ENCODE data around the gene DLGAP5.

The DLGAP5 gene

GRCh38 chr14:55191203-55192053 is at the start of gene DLGAP5:
DLGAP5 (minus strand) TSS chr14:55191585; CDS start chr14:55189179, 2,406 bp downstream.
- peak; percentile 93 for DNase-seq (ENCODE audit: low read depth)

GRCh38 chr14:55240526-55241178 is 49.3 kb upstream of the DLGAP5 start:
- DNase-seq (ENCODE audit: low read depth): no peak

- no peak for DNase-seq (ENCODE audit: low read depth)
Observed at GRCh38 chr14:55239320-55239719, 47.9 kb upstream of the DLGAP5 start.

GRCh38 chr14:55238019-55238680 is 46.8 kb upstream of the DLGAP5 start:
- DNase-seq (ENCODE audit: low read depth): no peak

- no peak for DNase-seq (ENCODE audit: low read depth)
Observed at GRCh38 chr14:55233591-55233990, 42.2 kb upstream of the DLGAP5 start.

GRCh38 chr14:55228261-55228660 is 36.9 kb upstream of the DLGAP5 start:
- DNase-seq (ENCODE audit: low read depth): no peak

GRCh38 chr14:55223364-55223763 is 32.0 kb upstream of the DLGAP5 start:
- no peak for DNase-seq (ENCODE audit: low read depth)

GRCh38 chr14:55221968-55222367 is 30.6 kb upstream of the DLGAP5 start:
- no peak for DNase-seq (ENCODE audit: low read depth)

GRCh38 chr14:55221186-55221585 is 29.8 kb upstream of the DLGAP5 start:
- DNase-seq (ENCODE audit: low read depth): peak; percentile 26

- no peak for DNase-seq (ENCODE audit: low read depth)
Observed at GRCh38 chr14:55220230-55220629, 28.8 kb upstream of the DLGAP5 start.

- no peak for DNase-seq (ENCODE audit: low read depth)
Observed at GRCh38 chr14:55212634-55213033, 21.2 kb upstream of the DLGAP5 start.

- no peak for DNase-seq (ENCODE audit: low read depth)
Observed at GRCh38 chr14:55207832-55208231, 16.4 kb upstream of the DLGAP5 start.

GRCh38 chr14:55206175-55206693 is 14.8 kb upstream of the DLGAP5 start:
- no peak for DNase-seq (ENCODE audit: low read depth)

GRCh38 chr14:55201219-55202101 is 10.1 kb upstream of the DLGAP5 start:
- no peak for DNase-seq (ENCODE audit: low read depth)

- DNase-seq (ENCODE audit: low read depth): no peak
Observed at GRCh38 chr14:55200651-55201050, 9.3 kb upstream of the DLGAP5 start.

GRCh38 chr14:55198749-55199148 is 7.4 kb upstream of the DLGAP5 start:
- DNase-seq (ENCODE audit: low read depth): no peak

GRCh38 chr14:55194656-55195355 is 3.4 kb upstream of the DLGAP5 start:
- no peak for DNase-seq (ENCODE audit: low read depth)

GRCh38 chr14:55192054-55192621 is 753 bp upstream of the DLGAP5 start:
- no peak for DNase-seq (ENCODE audit: low read depth)

GRCh38 chr14:55190906-55191202 is 531 bp downstream of the DLGAP5 start:
- DNase-seq (ENCODE audit: low read depth): peak; percentile 19

GRCh38 chr14:55188686-55189295 is 2.6 kb downstream of the DLGAP5 start:
- no peak for DNase-seq (ENCODE audit: low read depth)
